NB4 (cell line): Measurements from ENCODE around the gene MAMDC4.
"Not testable (repeated sequence)": the region's sequence is repeated elsewhere in the genome, so short reads cannot be mapped to it uniquely, and the experiment has no call there.

Source experiments
- POLR2A ChIP-seq: IDR thresholded peaks from 2 replicates; pipeline ENCODE4 v1.6.1; 2011; ENCODE audit warnings: mild to moderate bottlenecking; ENCODE audit not compliant: insufficient read length; ENCODE audit errors: extremely low read depth
- TF ChIP-seq, protein P1 (sequence below): IDR thresholded peaks from one replicate; pipeline ENCODE4 v1.5.1; 2012; ENCODE audit warnings: low read depth, low read length
- TF ChIP-seq, protein P2 (sequence below): IDR thresholded peaks from 2 replicates; pipeline ENCODE4 v1.6.1; 2011; ENCODE audit warnings: low read depth, low read length

DNA sequence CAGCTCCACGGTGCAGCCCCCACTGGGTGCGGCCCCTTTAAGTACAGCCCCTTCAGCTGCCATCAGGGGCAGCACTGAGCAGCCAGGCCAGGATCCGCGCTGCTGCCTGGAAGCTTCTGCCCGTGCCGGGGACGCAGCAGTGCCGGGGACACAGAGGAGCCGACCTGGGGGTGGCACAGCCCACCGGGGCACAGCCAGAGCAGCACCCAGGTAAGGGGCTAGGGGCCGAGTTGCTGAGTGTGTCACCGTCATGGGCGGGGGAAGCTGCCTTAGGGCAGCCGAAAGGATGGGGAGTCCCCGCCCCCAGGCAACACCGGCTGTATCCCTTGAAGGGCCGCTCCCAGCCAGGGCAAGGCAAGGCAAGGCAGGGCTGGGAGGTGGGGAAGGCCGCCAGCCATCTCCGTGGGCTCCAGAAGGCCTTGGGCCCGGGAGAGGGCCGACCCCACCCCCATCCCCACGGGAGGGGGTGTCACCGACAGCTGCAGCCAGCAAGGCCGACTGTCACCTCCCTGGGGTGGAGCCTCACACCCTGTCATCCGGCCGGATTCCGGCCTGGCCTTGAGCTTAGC is 9.7 kb upstream of the MAMDC4 start, which contains the start of gene AJM1:
- TF ChIP-seq, protein P1, sequence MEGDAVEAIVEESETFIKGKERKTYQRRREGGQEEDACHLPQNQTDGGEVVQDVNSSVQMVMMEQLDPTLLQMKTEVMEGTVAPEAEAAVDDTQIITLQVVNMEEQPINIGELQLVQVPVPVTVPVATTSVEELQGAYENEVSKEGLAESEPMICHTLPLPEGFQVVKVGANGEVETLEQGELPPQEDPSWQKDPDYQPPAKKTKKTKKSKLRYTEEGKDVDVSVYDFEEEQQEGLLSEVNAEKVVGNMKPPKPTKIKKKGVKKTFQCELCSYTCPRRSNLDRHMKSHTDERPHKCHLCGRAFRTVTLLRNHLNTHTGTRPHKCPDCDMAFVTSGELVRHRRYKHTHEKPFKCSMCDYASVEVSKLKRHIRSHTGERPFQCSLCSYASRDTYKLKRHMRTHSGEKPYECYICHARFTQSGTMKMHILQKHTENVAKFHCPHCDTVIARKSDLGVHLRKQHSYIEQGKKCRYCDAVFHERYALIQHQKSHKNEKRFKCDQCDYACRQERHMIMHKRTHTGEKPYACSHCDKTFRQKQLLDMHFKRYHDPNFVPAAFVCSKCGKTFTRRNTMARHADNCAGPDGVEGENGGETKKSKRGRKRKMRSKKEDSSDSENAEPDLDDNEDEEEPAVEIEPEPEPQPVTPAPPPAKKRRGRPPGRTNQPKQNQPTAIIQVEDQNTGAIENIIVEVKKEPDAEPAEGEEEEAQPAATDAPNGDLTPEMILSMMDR = peak; percentile 72
- TF ChIP-seq, protein P2, sequence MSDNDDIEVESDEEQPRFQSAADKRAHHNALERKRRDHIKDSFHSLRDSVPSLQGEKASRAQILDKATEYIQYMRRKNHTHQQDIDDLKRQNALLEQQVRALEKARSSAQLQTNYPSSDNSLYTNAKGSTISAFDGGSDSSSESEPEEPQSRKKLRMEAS = 0 out of 2 replicates have a peak, but pooled peaks have one; percentile 28
- not testable (repeated sequence) for TF ChIP-seq POLR2A
